SH-SY5Y (cell line): ENCODE measurements around the gene LRCH4.

ENCODE experiments used
- GATA2 ChIP-seq: IDR thresholded peaks from 2 replicates; pipeline ENCODE4 v1.6.1; 2011; ENCODE audit warnings: mild to moderate bottlenecking, low read depth, low read length
- GATA3 ChIP-seq: IDR thresholded peaks from 2 replicates; pipeline ENCODE4 v1.6.1; 2011; ENCODE audit warnings: low read depth, mild to moderate bottlenecking, low read length, moderate library complexity

DNA sequence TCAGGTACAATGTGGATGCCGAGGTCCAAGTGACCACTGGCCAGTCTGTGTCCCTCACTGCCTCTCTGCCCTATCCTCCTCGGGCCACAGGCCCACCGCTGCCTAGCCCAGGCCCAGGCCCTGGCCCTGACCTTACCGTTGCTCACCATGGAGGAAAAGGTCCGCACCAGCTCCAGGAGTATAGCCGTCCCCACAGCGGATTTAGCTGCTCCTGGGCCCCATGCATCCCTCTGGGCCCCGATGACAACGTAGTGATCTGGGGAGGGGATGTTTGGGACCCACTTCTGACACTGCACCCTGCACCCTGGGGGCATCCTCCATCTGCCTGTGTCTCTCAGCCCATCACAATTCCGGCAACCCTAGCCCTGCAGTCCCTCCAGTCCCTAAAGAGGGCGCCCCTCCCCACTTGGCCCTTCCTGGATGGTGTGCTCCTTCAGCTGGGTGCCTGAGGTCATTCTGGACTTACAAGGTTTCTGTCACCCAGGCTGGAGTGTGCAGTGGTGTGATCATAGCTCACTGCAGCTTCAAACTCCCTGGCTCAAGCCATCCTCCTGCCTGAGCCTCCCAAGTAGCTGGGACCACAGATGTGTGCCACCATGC, 43.3 kb upstream of the LRCH4 start:
- TF ChIP-seq GATA3 (no peak), GATA2 (no peak)
